ENCODE measurements around the gene ZNF32.

DNA sequence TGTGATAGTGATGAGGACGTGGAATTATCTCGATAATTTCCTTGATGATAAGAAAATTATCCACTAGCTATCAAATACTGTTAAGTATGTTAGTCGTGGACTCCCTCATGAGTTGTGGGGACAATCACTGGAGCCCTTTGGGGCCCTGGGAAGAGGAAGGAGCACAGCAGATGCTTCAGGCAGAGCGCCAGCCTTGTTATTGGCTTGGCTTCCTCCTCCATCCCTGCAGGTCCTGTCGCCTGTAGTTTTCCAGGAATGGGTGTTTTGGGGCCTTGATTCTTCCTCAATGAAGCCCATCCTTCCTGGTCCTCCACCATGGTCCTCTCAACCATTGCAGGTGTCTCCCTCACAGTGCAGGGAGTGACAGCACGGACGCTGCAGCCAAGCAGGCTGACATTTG lies 32.5 kb upstream of the ZNF32 start:
- TF ChIP-seq, protein P1, sequence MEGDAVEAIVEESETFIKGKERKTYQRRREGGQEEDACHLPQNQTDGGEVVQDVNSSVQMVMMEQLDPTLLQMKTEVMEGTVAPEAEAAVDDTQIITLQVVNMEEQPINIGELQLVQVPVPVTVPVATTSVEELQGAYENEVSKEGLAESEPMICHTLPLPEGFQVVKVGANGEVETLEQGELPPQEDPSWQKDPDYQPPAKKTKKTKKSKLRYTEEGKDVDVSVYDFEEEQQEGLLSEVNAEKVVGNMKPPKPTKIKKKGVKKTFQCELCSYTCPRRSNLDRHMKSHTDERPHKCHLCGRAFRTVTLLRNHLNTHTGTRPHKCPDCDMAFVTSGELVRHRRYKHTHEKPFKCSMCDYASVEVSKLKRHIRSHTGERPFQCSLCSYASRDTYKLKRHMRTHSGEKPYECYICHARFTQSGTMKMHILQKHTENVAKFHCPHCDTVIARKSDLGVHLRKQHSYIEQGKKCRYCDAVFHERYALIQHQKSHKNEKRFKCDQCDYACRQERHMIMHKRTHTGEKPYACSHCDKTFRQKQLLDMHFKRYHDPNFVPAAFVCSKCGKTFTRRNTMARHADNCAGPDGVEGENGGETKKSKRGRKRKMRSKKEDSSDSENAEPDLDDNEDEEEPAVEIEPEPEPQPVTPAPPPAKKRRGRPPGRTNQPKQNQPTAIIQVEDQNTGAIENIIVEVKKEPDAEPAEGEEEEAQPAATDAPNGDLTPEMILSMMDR (IDR thresholded peaks at IDR 0.05; ENCODE audit: control extremely low read depth in 1 of 3, insufficient read depth in 1 of 3, low read depth in 1 of 3, low read length in 3 of 3): no peak
- TF ChIP-seq RBBP5 (IDR thresholded peaks at IDR 0.05; ENCODE audit: borderline replicate concordance, low read depth, low read length): no peak
- TF ChIP-seq EP300 (IDR thresholded peaks at IDR 0.05; ENCODE audit: borderline replicate concordance in 1 of 2, low read depth in 2 of 2, low read length in 2 of 2): no peak
- no peak for TF ChIP-seq EZH2 (IDR thresholded peaks at IDR 0.05; ENCODE audit: low read depth, low read length, severe bottlenecking)
- no peak for TF ChIP-seq TCF12 (IDR thresholded peaks at IDR 0.05; ENCODE audit: low read depth, low read length)
- TF ChIP-seq JUND (IDR thresholded peaks at IDR 0.05; ENCODE audit: low read length): no peak
- TF ChIP-seq JUN (IDR thresholded peaks at IDR 0.05; ENCODE audit: low read depth, low read length): no peak
